PC-3 (cell line): ENCODE measurements around the gene RYR2. TPM values are rescaled to one million over a fixed set of nuclear protein-coding genes. Genes with fewer than 3 reads are reported as not detected.
"Not testable (repeated sequence)": the region's sequence is repeated elsewhere in the genome, so short reads cannot be mapped to it uniquely, and the experiment has no call there.

Experiments used
- ATAC-seq: fragments of 200-7000 bp; cut with Tn5 transposase; 2 replicates; pipeline ENCODE4 v1.9.1; 2020; ENCODE audit warnings: mild to moderate bottlenecking, moderate library complexity
- BruUV-seq: library from RNA; stranded (reverse); fragments of 400-500 nt; replicated peaks from 2 replicates; lab custom pipeline; 2021; lab: Mats Ljungman, UMichigan
- CTCF ChIA-PET: fragments of 300-600 bp; sonication (Branson Sonifier 250); formaldehyde crosslinking; loops from one replicate; lab custom pipeline; 2022; ENCODE audit warnings: antibody characterized with exemption; lab: Charles Lee
- POLR2A ChIA-PET: fragments of 300-600 bp; sonication (Branson Sonifier 250); formaldehyde crosslinking; loops from one replicate; lab custom pipeline; 2022; ENCODE audit warnings: antibody characterized with exemption; ENCODE audit not compliant: unreplicated experiment; lab: Charles Lee
- DNase-seq: peaks from one replicate; pipeline ENCODE4 v3.0.0-alpha.2; 2015
- H2AFZ ChIP-seq: fragments of 300-600 bp; sonication (generic); 2 replicates; pipeline ENCODE4 v1.6.0; 2016; ENCODE audit warnings: antibody characterized with exemption, low read length
- H3F3A ChIP-seq: fragments of 300-600 bp; sonication (generic); one replicate; pipeline ENCODE4 v1.6.0; 2017; ENCODE audit warnings: antibody characterized with exemption, low read length, control low read depth, mild to moderate bottlenecking; ENCODE audit not compliant: unreplicated experiment
- H3K27ac ChIP-seq: fragments of 300-600 bp; sonication (generic); 2 replicates; pipeline ENCODE4 v1.5.1; 2016; ENCODE audit warnings: mild to moderate bottlenecking, low read length
- H3K27me3 ChIP-seq: fragments of 300-600 bp; sonication (generic); 2 replicates; pipeline ENCODE4 v1.6.1; 2016; ENCODE audit warnings: low read length, mixed read lengths
- H3K36me3 ChIP-seq: fragments of 300-600 bp; sonication (generic); 2 replicates; pipeline ENCODE4 v1.6.1; 2016; ENCODE audit warnings: low read depth, mixed run types, low read length, mixed read lengths
- H3K4me1 ChIP-seq: fragments of 300-600 bp; sonication (generic); 2 replicates; pipeline ENCODE4 v1.5.1; 2016; ENCODE audit warnings: low read length; ENCODE audit not compliant: insufficient read depth
- H3K4me2 ChIP-seq: fragments of 300-600 bp; sonication (generic); 2 replicates; pipeline ENCODE4 v1.6.0; 2016; ENCODE audit warnings: low read length
- H3K4me3 ChIP-seq: fragments of 300-600 bp; sonication (generic); 2 replicates; pipeline ENCODE4 v1.5.1; 2016; ENCODE audit warnings: mild to moderate bottlenecking, low read length, mixed read lengths
- H3K79me2 ChIP-seq: fragments of 300-600 bp; sonication (generic); 2 replicates; pipeline ENCODE4 v1.6.1; 2017; ENCODE audit warnings: low read length, mixed read lengths
- H3K9ac ChIP-seq: fragments of 300-600 bp; sonication (generic); 2 replicates; pipeline ENCODE4 v1.6.0; 2016; ENCODE audit warnings: mild to moderate bottlenecking, low read length
- H3K9me2 ChIP-seq: fragments of 300-600 bp; sonication (generic); replicated peaks from 2 replicates; pipeline ENCODE4 v1.6.1; 2016; ENCODE audit warnings: mixed run types, low read length, mixed read lengths
- H3K9me3 ChIP-seq: fragments of 300-600 bp; sonication (generic); 2 replicates; pipeline ENCODE4 v1.6.1; 2016; ENCODE audit warnings: low read length, mixed read lengths
- H4K20me1 ChIP-seq: fragments of 300-600 bp; sonication (generic); 2 replicates; pipeline ENCODE4 v1.6.1; 2016; ENCODE audit warnings: low read length, mixed read lengths
- EZH2 ChIP-seq: fragments of 300-600 bp; sonication (generic); IDR thresholded peaks from one replicate; pipeline ENCODE4 v1.6.1; 2017; ENCODE audit warnings: antibody characterized with exemption, mild to moderate bottlenecking, low read length; ENCODE audit not compliant: unreplicated experiment
- EZH2phosphoT487 ChIP-seq: fragments of 300-600 bp; sonication (generic); IDR thresholded peaks from 2 replicates; pipeline ENCODE4 v1.6.1; 2018; ENCODE audit warnings: mild to moderate bottlenecking, antibody characterized with exemption, low read length, borderline replicate concordance
- intact Hi-C: fragments of 100-400 bp; cut with micrococcal nuclease; formaldehyde crosslinking; loops from 2 replicates; pipeline ENCODE4 v1.9.0; 2023
- total RNA-seq: library from RNA; depleted of rRNA; stranded (reverse); fragments of >200 nt; gene quantifications from 2 replicates; pipeline ENCODE4 v1.2.3, GENCODE V29; 2014
- TF ChIP-seq, protein P1 (sequence below): fragments of 300-600 bp; sonication (generic); conservative IDR thresholded peaks from 2 replicates; pipeline ENCODE4 v1.5.1; 2017; ENCODE audit warnings: antibody characterized with exemption, low read depth, mild to moderate bottlenecking, low read length

RYR2 gene
- total RNA-seq, 1 experiment from 2014 or later: not detected

DNA sequence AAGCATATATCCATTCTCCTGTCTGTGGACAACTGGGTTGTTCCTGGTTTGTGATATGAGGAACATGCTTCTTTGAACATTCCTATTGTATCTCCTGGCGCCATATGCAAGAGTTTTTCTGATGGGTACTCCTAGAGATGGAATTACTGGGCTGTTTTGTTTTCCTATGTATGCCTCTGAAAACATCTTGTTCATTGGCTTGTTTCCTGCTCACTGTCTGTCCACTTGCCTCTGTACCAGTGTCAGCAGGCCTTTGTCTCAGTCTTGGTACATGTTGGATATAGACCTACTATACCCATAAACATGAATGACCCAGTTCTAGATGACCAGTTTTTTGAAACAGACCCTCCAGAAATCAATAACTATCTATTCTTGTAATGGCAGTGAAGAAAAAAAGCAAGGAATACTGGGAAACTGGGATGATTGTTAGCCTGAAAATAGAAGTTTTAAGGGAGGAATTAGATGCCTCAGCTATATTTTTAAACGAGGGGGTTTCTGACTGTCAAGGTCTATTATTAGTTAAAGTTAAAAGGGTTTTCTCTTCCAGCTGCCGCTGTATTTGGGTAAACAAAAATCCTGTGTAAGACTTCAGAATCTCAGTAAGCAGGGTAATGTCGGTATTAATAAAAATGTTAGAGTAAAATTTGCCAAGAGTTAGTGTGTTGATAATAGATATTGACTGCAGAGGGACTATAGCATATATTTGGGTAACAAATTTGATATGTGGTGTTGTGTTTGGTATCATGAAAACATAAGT is 103.6 kb downstream of the RYR2 start:
- ChIA-PET POLR2A (no interaction called here), CTCF (no interaction called here)
- DNase-seq (no peak), ATAC-seq (no peak)
- no peaks in the 10 kb centered on the region for H3K9me2 ChIP-seq
- no TSS peak for BruUV-seq
- no peaks in the 10 kb centered on the region for H3K36me3 ChIP-seq
- H3K27me3 ChIP-seq: peaks cover 27% of the 10 kb centered on the region
- H3K4me1 ChIP-seq: no peaks in the 10 kb centered on the region
- no peaks in the 10 kb centered on the region for H3K9me3 ChIP-seq
- H3K4me2 ChIP-seq: no peak overlapping the region
- H3K4me3 ChIP-seq: no peak overlapping the region
- H3F3A ChIP-seq: no peaks in the 10 kb centered on the region
- H4K20me1 ChIP-seq: no peaks in the 10 kb centered on the region
- H2AFZ ChIP-seq: no peak overlapping the region
- TF ChIP-seq, protein P1, sequence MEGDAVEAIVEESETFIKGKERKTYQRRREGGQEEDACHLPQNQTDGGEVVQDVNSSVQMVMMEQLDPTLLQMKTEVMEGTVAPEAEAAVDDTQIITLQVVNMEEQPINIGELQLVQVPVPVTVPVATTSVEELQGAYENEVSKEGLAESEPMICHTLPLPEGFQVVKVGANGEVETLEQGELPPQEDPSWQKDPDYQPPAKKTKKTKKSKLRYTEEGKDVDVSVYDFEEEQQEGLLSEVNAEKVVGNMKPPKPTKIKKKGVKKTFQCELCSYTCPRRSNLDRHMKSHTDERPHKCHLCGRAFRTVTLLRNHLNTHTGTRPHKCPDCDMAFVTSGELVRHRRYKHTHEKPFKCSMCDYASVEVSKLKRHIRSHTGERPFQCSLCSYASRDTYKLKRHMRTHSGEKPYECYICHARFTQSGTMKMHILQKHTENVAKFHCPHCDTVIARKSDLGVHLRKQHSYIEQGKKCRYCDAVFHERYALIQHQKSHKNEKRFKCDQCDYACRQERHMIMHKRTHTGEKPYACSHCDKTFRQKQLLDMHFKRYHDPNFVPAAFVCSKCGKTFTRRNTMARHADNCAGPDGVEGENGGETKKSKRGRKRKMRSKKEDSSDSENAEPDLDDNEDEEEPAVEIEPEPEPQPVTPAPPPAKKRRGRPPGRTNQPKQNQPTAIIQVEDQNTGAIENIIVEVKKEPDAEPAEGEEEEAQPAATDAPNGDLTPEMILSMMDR: no peak
- TF ChIP-seq EZH2 (no peak), EZH2phosphoT487 (no peak)
- H3K27ac ChIP-seq: no peak overlapping the region
- H3K9ac ChIP-seq: no peak overlapping the region
- H3K79me2 ChIP-seq: no peaks in the 10 kb centered on the region
- intact Hi-C loops: no loop called here

DNA sequence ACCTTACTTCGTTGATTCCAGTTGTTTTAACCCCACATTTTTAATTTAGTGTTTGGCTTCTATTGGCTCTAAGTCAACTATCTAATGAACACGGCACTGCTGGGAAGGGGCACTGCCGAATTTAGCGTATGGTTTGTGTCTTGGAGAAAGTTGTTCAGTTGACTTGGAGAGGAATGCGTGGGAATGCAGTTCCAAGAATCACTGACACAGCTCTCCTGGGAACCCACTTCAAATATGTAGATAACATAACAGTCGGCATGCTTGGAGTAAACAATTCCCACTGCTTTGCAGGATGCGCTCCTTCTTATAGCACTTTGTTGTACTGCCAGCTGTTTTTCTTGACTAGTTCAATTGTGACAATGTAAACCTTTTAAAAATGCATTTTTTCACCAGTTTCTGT is 104.3 kb downstream of the RYR2 start:
- Histone ChIP-seq H4K20me1 (no peaks in the 10 kb centered on the region), H2AFZ (no peak overlapping the region), H3K36me3 (no peaks in the 10 kb centered on the region), H3F3A (no peaks in the 10 kb centered on the region), H3K4me2 (no peak overlapping the region), H3K9me2 (no peaks in the 10 kb centered on the region), H3K79me2 (no peaks in the 10 kb centered on the region), H3K9me3 (no peaks in the 10 kb centered on the region), H3K27ac (no peak overlapping the region), H3K4me1 (no peaks in the 10 kb centered on the region), H3K4me3 (no peak overlapping the region), H3K27me3 (peaks cover 29% of the 10 kb centered on the region), H3K9ac (no peak overlapping the region)
- BruUV-seq: no TSS peak
- ATAC-seq: no peak
- DNase-seq: no peak
- intact Hi-C loops: no loop called here
- TF ChIP-seq, protein P1: no peak
- ChIA-PET CTCF (no interaction called here), POLR2A (no interaction called here)

DNA sequence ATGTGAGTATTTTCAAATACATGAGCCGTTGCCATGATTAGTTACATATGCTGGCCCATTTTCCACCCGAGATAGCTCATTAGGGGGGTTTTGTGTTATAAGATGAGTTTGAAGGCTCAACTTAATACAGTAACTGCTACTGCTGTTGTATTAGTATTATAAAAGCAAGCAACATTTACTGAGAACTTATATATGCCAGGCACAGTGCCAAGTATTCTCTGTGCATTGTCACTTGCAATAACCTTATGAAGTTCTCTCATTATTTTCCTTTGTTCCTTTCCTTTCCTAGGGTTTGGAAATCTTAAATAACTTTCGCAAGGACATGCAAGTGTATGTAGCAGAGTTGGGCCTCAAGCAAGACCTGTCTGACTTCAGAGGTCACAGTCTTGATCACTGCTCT is 107.9 kb downstream of the RYR2 start:
- intact Hi-C loops: no loop called here
- no TSS peak for BruUV-seq

DNA sequence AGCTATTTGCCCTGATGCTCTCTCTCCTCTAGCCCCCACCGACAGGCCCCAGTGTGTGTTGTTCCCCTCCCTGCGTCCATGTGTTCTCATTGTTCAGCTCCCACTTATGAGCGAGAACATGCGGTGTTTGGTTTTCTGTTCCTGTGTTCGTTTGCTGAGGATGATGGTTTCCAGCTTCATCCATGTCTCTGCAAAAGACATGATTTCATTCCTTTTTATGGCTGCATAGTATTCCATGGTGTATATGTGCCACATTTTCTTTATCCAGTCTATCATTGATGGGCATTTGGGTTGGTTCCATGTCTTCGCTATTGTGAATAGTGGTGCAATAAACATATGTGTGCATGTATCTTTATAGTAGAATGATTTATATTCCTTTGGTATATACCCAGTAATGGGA is 110.0 kb downstream of the RYR2 start:
- ATAC-seq, H3K36me3 ChIP-seq, H2AFZ ChIP-seq, H3K27ac ChIP-seq, H3K4me3 ChIP-seq, H3K4me1 ChIP-seq, H3K9ac ChIP-seq, H3F3A ChIP-seq, CTCF ChIA-PET, DNase-seq, H4K20me1 ChIP-seq, POLR2A ChIA-PET, H3K9me3 ChIP-seq, H3K79me2 ChIP-seq, H3K9me2 ChIP-seq, H3K4me2 ChIP-seq, intact Hi-C loops, BruUV-seq: not testable (repeated sequence)
- peaks cover 21% of the 10 kb centered on the region; the same call in 1 of the 2 replicates for H3K27me3 ChIP-seq

More for the DNA sequence above, 107.9 kb downstream of the RYR2 start:
- Histone ChIP-seq H3K27me3 (peaks cover 29% of the 10 kb centered on the region), H3K4me2 (no peak overlapping the region), H3K9me2 (no peaks in the 10 kb centered on the region), H3K4me1 (no peaks in the 10 kb centered on the region), H4K20me1 (no peaks in the 10 kb centered on the region), H3K27ac (no peak overlapping the region), H3K79me2 (no peaks in the 10 kb centered on the region), H3F3A (no peaks in the 10 kb centered on the region), H2AFZ (no peak overlapping the region), H3K9me3 (no peaks in the 10 kb centered on the region), H3K9ac (no peak overlapping the region), H3K36me3 (no peaks in the 10 kb centered on the region), H3K4me3 (no peak overlapping the region)
- DNase-seq (no peak), ATAC-seq (no peak)
- TF ChIP-seq EZH2 (no peak), EZH2phosphoT487 (no peak)
- TF ChIP-seq, protein P1: no peak
- ChIA-PET POLR2A (no interaction called here), CTCF (no interaction called here)
